MM.1S (cell line): Measurements from ENCODE around the gene ASPHD2.

ENCODE experiments used
- EZH2 ChIP-seq: fragments of 300-600 bp; sonication (generic); optimal IDR thresholded peaks from 2 replicates; pipeline ENCODE3; 2017; ENCODE audit warnings: low read depth, mild to moderate bottlenecking, antibody characterized with exemption, low read length, mixed read lengths
- TF ChIP-seq, protein P1 (sequence below): fragments of 300-600 bp; sonication (generic); IDR thresholded peaks from 2 replicates; pipeline ENCODE4 v1.5.1; 2016; ENCODE audit warnings: antibody characterized with exemption, low read length, mixed read lengths

DNA sequence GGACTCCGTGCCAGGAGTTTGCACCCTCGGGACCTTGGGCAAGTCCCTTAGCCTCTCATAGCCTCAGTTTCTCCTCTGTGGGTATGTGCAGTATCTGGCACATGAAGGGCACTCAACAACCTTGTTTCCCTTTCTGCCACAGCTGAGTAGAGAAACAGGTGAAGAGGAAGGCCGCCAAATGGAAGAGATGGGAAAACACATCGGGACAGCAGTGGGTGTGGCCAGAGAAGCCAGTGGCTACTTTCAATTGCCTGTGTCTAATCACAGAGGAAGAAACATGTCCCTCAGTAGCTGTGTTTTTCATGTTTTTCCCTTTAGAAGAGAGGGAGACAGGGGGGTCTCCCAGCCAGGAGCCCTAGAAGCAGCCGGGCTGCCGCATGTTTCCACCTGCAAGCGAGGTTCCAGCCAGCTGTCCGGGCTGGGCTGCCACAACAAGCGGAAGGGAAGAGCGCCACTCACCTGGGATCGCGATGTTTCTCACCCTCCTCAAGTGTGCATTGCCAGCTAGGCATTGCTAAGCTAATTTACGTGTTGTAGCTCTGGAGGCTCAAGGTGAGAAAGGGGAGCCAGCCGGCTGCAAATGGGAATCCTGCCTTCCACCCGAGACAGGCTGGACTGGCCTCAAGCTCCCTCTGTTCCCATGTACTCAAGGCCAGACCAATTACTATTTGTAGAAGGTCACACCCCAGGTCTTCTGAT lies 16.7 kb downstream of the ASPHD2 start:
- TF ChIP-seq, protein P1, sequence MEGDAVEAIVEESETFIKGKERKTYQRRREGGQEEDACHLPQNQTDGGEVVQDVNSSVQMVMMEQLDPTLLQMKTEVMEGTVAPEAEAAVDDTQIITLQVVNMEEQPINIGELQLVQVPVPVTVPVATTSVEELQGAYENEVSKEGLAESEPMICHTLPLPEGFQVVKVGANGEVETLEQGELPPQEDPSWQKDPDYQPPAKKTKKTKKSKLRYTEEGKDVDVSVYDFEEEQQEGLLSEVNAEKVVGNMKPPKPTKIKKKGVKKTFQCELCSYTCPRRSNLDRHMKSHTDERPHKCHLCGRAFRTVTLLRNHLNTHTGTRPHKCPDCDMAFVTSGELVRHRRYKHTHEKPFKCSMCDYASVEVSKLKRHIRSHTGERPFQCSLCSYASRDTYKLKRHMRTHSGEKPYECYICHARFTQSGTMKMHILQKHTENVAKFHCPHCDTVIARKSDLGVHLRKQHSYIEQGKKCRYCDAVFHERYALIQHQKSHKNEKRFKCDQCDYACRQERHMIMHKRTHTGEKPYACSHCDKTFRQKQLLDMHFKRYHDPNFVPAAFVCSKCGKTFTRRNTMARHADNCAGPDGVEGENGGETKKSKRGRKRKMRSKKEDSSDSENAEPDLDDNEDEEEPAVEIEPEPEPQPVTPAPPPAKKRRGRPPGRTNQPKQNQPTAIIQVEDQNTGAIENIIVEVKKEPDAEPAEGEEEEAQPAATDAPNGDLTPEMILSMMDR = no peak
- TF ChIP-seq EZH2 = no peak
